SJSA1 (cell line): ENCODE results near the gene KRT15. TPM values are rescaled to one million over a fixed set of nuclear protein-coding genes. Genes with fewer than 3 reads are reported as not detected.

Source experiments
- DNase-seq, 2 experiments: peaks; one replicate each; pipeline ENCODE4 v3.0.0-alpha.2; 2015 to 2020; ENCODE audit warnings: low spot score in 2 of 2, low read depth in 1 of 2
- H3K27ac ChIP-seq: fragments of 250-450 bp; sonication (Bioruptor Pico); 2 replicates; pipeline ENCODE4 v1.5.1; 2020; ENCODE audit warnings: mild to moderate bottlenecking, moderate library complexity
- H3K27me3 ChIP-seq: fragments of 250-450 bp; sonication (Bioruptor Pico); replicated peaks from 2 replicates; pipeline ENCODE4 v1.5.1; 2020; ENCODE audit warnings: mild to moderate bottlenecking, moderate library complexity
- H3K36me3 ChIP-seq: fragments of 250-450 bp; sonication (Bioruptor Pico); 2 replicates; pipeline ENCODE4 v1.5.1; 2020; ENCODE audit warnings: mild to moderate bottlenecking
- H3K4me1 ChIP-seq: fragments of 250-450 bp; sonication (Bioruptor Pico); replicated peaks from 2 replicates; pipeline ENCODE4 v1.6.1; 2021; ENCODE audit warnings: mild to moderate bottlenecking
- H3K4me3 ChIP-seq: fragments of 250-450 bp; sonication (Bioruptor Pico); 2 replicates; pipeline ENCODE4 v1.5.1; 2020; ENCODE audit warnings: mild to moderate bottlenecking
- H3K9me3 ChIP-seq: fragments of 250-450 bp; sonication (Bioruptor Pico); replicated peaks from 2 replicates; pipeline ENCODE4 v1.5.1; 2020; ENCODE audit warnings: mild to moderate bottlenecking
- total RNA-seq: library from RNA; depleted of rRNA; stranded (reverse); fragments of >200 nt; shearing (Covaris generic); gene quantifications from 2 replicates; pipeline ENCODE4 v1.2.3, GENCODE V29; 2014

KRT15 gene
- total RNA-seq, 1 experiment from 2014 or later, result 3.9 TPM

DNA sequence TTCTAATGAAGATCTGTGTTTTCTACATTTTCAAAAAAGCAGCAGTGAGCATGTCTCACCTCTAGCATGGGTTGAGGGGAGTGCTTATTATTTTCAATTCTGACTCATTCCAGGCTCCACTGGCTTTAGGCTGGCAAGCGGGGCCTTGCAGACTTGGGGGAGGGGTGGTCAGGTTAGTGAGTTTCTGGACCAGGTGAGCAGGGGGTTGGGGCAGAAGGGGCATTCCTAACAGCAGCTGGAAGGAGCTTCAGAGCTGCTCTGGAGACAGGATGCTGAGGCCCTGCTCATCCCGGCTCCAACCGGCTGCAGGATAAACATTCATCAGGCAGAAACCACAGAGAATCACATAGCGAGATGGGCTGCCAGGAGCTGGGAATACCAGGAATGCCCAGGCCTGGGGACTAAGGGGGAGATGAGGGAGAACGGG is 19.9 kb upstream of the KRT15 start:
- H3K27me3 ChIP-seq, result no peaks in the 10 kb centered on the region
- no peak for DNase-seq
- H3K27ac ChIP-seq, result peak overlapping the region; percentile 4; the same call in 1 of the 2 replicates
- no peaks in the 10 kb centered on the region for H3K36me3 ChIP-seq
- H3K9me3 ChIP-seq, result no peaks in the 10 kb centered on the region
- H3K4me3 ChIP-seq, result no peak overlapping the region
- H3K4me1 ChIP-seq, result peaks cover 13% of the 10 kb centered on the region

DNA sequence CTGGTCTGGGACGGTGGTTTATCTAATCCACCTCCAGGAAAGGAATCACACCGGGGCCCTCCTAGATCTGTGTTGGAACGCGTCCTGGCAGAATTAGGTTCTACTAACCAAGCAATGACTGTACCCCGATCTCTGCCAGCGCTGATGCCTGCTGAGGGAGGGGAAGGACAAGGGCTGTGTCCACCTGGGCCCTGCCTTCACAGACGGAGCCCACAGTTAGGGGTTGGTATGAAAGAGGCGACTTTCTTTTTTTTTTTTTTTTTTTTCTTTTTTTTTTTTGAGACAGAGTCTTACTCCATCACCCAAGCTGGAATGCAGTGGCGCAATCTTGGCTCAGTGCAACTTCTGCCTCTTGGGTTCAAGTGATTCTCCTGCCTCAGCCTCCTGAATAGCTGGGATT is 19.3 kb upstream of the KRT15 start:
- Histone ChIP-seq H3K27me3 (no peaks in the 10 kb centered on the region), H3K4me3 (no peak overlapping the region), H3K9me3 (no peaks in the 10 kb centered on the region), H3K36me3 (no peaks in the 10 kb centered on the region), H3K4me1 (peaks cover 13% of the 10 kb centered on the region), H3K27ac (no peak overlapping the region)
- DNase-seq, result no peak

DNA sequence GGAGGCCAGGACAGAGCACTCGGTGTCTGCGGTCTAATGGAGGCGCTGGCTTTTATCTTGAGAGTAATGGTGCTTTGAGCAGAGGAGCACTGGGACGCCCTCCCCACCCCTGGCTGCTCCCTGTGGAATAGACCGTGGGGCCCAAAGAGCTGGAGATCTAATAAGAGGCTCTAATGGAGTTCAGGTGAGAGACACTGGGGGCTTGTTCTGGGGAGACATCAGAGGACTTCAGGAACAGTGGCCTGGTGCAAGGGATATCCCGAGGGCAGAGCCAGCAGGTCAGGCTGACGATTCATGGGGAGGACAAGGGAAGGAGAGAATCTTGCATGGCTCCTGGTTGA is 18.9 kb upstream of the KRT15 start:
- DNase-seq, result no peak
- Histone ChIP-seq H3K36me3 (no peaks in the 10 kb centered on the region), H3K9me3 (no peaks in the 10 kb centered on the region), H3K4me1 (peaks cover 13% of the 10 kb centered on the region), H3K27ac (no peak overlapping the region), H3K27me3 (no peaks in the 10 kb centered on the region), H3K4me3 (no peak overlapping the region)

DNA sequence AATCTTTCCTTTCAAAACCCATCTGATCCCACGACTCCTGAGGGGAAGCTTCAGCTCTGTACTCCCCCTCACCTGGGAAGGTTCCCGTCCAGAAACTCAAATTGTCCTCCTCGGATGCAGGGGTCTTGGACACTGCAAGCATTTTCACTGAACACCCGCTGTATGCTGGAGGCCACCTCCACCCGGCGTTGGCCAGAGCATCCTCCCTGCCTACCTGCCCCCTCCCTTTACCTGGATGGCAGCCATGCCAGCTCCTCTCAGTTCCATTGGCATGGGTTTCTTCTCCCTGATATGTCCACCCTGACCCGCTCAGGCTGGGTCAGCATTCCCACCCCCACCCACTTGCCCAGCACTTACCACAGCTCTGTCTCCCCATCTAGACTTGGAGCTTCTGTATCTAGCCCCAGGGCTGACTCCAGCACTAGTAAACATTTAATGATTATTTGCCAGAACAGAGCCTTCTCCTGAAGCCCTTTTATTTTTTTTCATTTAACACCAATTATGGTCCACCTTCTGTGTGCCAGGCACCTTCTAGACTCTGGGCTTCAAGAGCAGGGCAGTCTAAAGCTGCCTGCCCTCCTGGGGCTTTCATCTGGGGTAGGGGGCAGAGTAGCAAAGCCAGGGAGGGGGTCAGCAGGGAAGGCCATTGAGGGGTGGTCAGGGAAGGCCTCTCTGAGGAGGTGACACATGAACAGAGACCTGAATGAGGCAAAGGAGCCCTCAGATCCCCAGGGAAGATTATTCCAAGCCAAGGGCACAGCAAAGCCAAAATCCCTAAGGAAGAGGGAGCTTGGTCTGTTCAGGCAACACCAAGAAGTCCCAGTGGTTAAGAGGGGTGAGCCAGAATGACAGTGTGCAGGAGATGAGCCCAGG is 18.3 kb upstream of the KRT15 start:
- Histone ChIP-seq H3K4me1 (peaks cover 13% of the 10 kb centered on the region), H3K27me3 (no peaks in the 10 kb centered on the region), H3K9me3 (no peaks in the 10 kb centered on the region), H3K27ac (no peak overlapping the region), H3K36me3 (no peaks in the 10 kb centered on the region), H3K4me3 (no peak overlapping the region)
- no peak for DNase-seq

DNA sequence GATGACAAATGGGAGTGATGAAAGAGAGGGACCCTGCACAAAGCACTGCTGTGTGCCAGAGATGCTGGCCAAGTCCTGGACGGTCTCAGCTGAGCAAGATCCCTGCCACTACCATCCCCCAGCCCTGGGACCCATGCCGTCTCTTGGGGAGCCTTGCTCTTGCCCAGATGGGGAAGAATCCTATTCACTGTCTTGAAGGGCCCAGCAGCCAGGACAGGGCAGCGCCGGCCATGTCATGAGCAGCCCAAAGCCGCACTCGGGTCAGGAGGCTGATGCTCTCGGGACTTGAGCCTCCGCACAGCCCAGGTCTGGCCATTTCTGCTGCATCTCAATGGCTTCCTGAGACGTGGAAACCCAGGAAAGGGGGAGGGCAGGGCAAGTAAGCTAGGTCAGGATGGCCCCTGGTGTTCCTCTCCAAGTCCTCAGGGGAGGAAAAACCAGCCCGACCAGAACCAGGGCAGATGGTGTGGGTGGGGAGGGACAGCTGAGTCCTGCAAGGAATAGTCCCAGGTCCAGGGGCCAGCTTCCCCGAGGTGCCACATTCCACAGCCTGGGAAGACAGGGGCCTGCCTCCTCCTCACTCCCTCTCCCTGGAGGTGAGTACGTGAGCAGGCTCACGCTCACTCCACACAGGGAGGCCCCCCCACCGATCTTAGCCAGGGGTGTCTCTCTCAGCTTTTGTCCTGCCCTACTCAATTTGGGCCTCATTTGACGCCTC is 17.2 kb upstream of the KRT15 start:
- Histone ChIP-seq H3K27me3 (no peaks in the 10 kb centered on the region), H3K4me1 (peaks cover 14% of the 10 kb centered on the region), H3K9me3 (no peaks in the 10 kb centered on the region), H3K4me3 (no peak overlapping the region), H3K36me3 (no peaks in the 10 kb centered on the region), H3K27ac (no peak overlapping the region)
- DNase-seq, result no peak

DNA sequence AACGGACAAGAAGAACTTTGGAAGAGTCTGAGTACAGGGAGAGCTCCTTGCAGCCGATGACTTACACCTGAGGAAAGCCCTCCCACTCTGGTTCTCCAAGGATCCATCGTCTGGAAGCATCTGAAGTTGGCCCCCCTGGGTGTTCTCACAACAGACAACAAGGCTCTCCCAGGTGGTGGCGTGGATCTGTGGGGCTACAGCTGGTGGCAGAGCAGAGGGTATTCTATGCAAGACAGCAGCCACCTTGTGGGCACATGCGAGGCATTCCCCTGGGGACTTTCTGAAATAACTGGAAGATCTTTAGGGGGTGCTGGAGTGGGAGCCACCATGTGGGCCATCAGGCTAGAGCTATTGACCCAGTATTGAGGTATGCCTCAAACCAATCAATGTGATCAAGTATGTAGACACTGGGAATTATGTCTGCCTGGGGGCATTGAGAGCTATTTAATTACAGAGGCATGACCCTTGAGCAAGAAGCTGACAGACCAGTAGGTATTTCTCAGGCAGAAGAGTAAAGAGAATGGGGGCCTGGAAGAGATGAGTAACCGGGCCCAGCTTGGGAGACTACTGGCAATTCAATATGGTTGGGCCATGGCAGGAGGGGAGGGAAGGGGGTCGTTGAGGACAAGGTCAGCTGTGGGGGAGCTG is 16.3 kb upstream of the KRT15 start:
- H3K4me1 ChIP-seq, result peaks cover 23% of the 10 kb centered on the region

DNA sequence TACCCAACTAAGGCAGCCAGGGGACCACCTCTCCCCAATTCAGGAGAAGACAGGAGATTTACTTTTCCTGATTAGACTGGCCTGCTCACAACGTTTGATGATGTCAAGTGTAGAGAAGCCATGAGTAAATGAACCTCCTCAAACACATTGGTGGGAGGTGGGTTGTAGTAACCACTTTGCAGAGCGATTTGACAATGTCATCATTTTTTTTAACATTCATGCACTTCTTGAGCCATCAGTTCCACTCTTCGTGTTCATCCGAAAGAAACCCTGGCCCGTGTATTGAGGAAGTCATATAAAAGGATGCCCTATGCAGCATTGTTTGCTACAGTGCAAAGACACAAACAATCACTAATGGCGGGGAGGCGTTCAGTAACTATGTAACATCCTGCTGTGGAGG is 14.9 kb upstream of the KRT15 start:
- no peaks in the 10 kb centered on the region for H3K27me3 ChIP-seq
- no peaks in the 10 kb centered on the region for H3K9me3 ChIP-seq
- peaks cover 26% of the 10 kb centered on the region for H3K4me1 ChIP-seq
- H3K27ac ChIP-seq, result no peak overlapping the region
- no peak for DNase-seq
- no peaks in the 10 kb centered on the region for H3K36me3 ChIP-seq
- H3K4me3 ChIP-seq, result no peak overlapping the region

More for the DNA sequence above, 16.3 kb upstream of the KRT15 start:
- Histone ChIP-seq H3K36me3 (no peaks in the 10 kb centered on the region), H3K27ac (no peak overlapping the region), H3K27me3 (no peaks in the 10 kb centered on the region), H3K9me3 (no peaks in the 10 kb centered on the region), H3K4me3 (no peak overlapping the region)
- no peak for DNase-seq

DNA sequence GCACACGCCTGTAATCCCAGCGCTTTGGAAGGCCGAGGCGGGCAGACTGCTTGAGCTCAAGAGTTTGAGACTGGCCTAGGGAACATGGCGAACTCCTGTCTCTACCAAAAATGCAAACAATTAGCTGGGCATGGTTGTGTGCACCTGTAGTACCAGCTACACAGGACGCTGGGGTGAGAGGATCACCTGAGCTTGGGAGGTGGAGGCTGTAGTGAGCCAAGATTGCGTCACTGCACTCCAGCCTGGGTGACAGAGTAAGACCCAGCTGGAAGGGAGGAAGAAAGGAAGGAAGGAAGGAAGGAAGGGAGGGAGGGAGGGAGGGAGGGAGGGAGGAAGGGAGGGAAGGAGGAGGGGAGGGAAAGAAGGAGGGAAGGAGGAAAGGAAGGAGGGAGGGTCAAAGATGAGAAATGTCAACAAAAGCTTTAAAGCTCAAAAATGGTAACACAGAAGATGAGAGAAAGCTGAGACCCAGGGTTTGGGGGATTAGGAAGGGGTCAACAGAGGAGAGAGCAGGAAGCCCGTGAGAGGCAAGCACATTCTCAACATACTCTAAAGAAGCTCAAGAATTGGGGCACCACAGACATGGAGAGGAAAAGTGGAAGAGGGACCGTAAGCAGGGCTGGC is 14.4 kb upstream of the KRT15 start:
- H3K27ac ChIP-seq, result no peak overlapping the region
- no peak for DNase-seq
- H3K4me1 ChIP-seq, result peaks cover 22% of the 10 kb centered on the region
- H3K4me3 ChIP-seq, result no peak overlapping the region
- no peaks in the 10 kb centered on the region for H3K9me3 ChIP-seq
- no peaks in the 10 kb centered on the region for H3K36me3 ChIP-seq
- no peaks in the 10 kb centered on the region for H3K27me3 ChIP-seq

DNA sequence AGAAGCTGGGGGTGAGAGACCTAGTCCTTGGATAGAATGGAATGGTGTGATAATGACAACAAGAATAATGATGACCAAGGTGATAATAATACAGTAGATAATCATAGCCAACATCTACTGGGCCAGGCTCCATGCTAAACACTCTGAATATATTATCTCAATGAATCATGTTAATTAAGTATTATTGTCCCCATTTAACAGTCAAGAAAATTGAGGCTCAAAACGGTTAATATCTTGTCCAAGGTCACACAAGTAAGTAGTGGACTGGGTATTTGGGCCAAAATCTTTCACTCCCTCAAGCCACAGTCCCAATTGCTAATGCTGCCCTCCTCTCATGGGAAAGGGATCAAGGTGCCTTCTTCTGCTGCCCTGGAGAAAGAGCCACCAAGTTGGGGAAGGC is 13.3 kb upstream of the KRT15 start:
- Histone ChIP-seq H3K36me3 (no peaks in the 10 kb centered on the region), H3K4me1 (peaks cover 22% of the 10 kb centered on the region), H3K9me3 (no peaks in the 10 kb centered on the region), H3K27me3 (no peaks in the 10 kb centered on the region), H3K4me3 (no peak overlapping the region), H3K27ac (no peak overlapping the region)
- no peak for DNase-seq

DNA sequence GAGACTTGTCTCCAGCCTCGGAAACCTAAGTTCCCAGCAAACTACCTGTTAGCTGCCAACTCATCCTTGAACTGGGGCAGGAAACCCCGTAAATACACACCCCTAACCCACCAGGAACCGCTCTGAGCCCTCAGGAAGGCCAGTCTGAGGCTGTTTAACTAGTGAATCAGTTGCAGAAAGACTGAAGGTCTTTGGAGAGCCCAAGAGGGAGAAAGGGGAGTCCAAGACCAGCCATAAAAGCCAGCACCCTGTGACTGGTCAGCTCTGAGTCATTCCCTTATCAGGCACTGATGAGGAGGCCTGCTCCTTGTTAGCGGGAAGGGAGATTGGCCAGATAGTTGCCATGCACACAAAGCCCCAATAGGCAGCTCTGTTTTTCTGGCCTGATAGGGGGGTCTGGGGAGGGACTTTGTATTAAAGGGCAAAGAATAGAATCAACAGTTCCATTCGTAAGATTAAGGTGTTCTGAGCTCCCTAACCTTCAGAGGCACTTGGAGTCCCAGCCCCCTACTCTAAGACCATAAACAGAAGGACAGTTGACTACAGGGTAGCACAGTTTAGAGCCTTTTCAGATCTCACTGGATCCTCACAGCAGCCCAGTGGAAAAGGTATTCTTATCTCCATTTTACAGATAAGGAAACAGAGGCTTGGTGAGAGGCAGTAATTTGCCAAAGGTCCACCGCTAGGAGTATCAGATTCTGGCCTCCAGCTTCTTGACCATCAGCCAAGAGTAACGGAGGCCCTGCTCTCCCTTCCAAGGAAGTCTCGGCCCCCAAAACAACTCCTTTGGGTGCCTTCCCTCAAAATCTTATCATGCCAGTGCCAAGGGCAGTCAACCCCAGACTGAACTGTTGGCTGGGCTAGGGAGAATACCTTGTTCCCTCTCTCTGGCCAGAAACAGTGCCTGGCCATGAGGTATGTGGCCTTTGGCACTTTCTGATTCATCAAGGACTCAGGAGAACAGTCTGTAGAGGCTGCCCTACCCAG is 11.7 kb upstream of the KRT15 start:
- peak; percentile 65 to 80 for DNase-seq
- Histone ChIP-seq H3K9me3 (no peaks in the 10 kb centered on the region), H3K4me3 (no peak overlapping the region), H3K27ac (peak overlapping the region; percentile 28), H3K36me3 (no peaks in the 10 kb centered on the region), H3K27me3 (no peaks in the 10 kb centered on the region), H3K4me1 (peaks cover 22% of the 10 kb centered on the region)

DNA sequence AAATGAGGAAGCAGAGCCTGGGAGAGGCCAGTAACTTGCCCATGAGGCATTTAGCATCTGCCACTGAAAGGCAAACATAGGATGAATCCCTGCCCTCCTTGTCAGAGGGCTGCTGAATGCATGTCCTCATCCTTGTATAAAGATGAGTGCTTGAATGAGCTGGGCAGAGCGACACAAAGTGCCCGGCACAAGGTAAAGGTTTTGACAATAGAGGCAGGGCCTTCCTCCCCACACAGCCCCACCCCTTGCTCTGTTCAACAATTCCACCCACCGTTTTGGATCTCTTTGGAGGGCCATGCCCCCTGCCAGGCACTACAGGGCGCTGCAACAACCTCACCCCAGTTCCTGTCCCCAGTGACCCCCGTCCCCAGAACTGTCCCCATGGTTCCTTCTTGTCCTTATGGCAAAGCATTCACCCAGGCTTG is 10.8 kb upstream of the KRT15 start:
- no peaks in the 10 kb centered on the region for H3K9me3 ChIP-seq
- no peaks in the 10 kb centered on the region for H3K27me3 ChIP-seq
- H3K4me3 ChIP-seq, result no peak overlapping the region
- H3K4me1 ChIP-seq, result peaks cover 22% of the 10 kb centered on the region
- no peak for DNase-seq
- peak overlapping the region; percentile 28; the same call in 1 of the 2 replicates for H3K27ac ChIP-seq
- no peaks in the 10 kb centered on the region for H3K36me3 ChIP-seq

DNA sequence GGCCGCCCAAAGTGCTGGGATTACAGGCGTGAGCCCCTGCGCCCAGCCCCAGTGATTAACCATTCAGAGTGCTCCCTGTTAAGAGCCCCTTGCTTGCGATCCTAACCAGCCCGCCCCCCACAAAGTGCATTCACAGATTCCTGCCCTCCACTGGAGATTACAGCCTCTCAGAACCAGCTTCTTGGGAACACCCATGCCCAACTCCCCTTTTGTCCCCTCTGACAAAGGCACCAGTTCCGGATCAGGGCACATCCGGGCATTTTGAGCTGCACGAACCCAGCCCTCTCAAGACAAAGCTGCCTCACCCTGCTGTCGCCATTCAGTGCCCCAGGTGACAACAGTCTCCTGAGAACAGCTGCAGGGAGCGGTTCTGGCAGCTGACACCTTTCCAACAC is 10.3 kb upstream of the KRT15 start:
- H3K4me3 ChIP-seq, result no peak overlapping the region
- H3K27me3 ChIP-seq, result no peaks in the 10 kb centered on the region
- peaks cover 22% of the 10 kb centered on the region for H3K4me1 ChIP-seq
- DNase-seq, result no peak
- no peaks in the 10 kb centered on the region for H3K36me3 ChIP-seq
- no peaks in the 10 kb centered on the region for H3K9me3 ChIP-seq
- H3K27ac ChIP-seq, result no peak overlapping the region
